Effector memory CD8-positive, alpha-beta T cell (primary cell): Measurements from ENCODE around the gene TUBA4A.

Experiments
- ATAC-seq: fragments of 150-1000 bp; cut with Tn5 transposase; replicated peaks from 2 replicates; pipeline ENCODE4 v1.10.0; 2021; ENCODE audit warnings: mild to moderate bottlenecking, moderate library complexity
- DNase-seq, 3 experiments: peaks; one replicate each; pipeline ENCODE4 v3.0.0; 2021
- H3K27ac Mint-ChIP-seq, 2 donors: one replicate each; pipeline ENCODE4 v1.8.0; 2022; ENCODE audit warnings: mild to moderate bottlenecking in 2 of 2, mixed read lengths in 2 of 2, moderate library complexity in 2 of 2
- H3K27me3 Mint-ChIP-seq, 2 donors: one replicate each; pipeline ENCODE4 v1.8.0; 2022; ENCODE audit warnings: mixed read lengths in 2 of 2
- H3K36me3 Mint-ChIP-seq: one replicate; pipeline ENCODE4 v1.8.0; 2022; ENCODE audit warnings: mild to moderate bottlenecking, moderate library complexity, mixed read lengths; ENCODE audit not compliant: insufficient read depth
- H3K4me1 Mint-ChIP-seq, 2 donors: one replicate each; pipeline ENCODE4 v1.8.0; 2022; ENCODE audit warnings: low read depth in 2 of 2, mixed read lengths in 2 of 2
- H3K4me3 Mint-ChIP-seq, 2 donors: one replicate each; pipeline ENCODE4 v1.8.0; 2022; ENCODE audit warnings: mild to moderate bottlenecking in 2 of 2, mixed read lengths in 2 of 2, moderate library complexity in 2 of 2
- H3K9me3 Mint-ChIP-seq, 2 donors: one replicate each; pipeline ENCODE4 v1.8.0; 2022; ENCODE audit warnings: mixed read lengths in 2 of 2

The TUBA4A gene

GRCh38 chr2:219229305-219230058, 24.2 kb downstream of the TUBA4A start, which contains the start of the genes ANKZF1 and ATG9A:
TSS of gene ANKZF1 (plus strand) at chr2:219229806. CDS start at chr2:219230258, 452 bp downstream.
TSS of gene ATG9A (minus strand) at chr2:219229636. CDS start at chr2:219228024, 1,612 bp downstream.
- DNase-seq = peak; percentile 97 to 98 (median 97)
- peaks cover 46% of the 10 kb centered on the region for H3K36me3 Mint-ChIP-seq
- peak; percentile 94 for ATAC-seq

DNA sequence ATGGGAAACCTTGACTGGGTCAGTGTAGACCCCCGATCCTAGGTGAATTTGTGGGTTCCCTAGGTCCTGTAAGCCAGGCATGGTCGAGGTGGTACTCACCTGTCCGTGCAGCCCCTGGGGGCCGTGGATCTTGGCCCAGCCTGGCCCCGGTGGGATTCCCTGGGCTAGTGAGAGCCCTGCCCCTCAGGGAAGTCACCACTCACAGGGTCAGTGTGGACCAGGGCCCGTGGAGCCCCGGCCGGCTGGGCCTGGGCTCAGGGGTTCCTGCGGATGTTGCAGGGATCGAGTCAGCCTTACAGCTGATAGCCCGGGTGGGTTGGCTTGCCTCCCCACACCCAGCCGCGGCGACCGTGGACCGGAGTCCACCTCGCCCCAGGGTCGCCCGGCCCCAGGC, 24.8 kb downstream of the TUBA4A start:
- Mint-ChIP-seq H3K4me3 (peak overlapping the region; percentile 98 to 99), H3K9me3 (no peaks in the 10 kb centered on the region), H3K27ac (peak overlapping the region; percentile 96 to 97), H3K27me3 (no peaks in the 10 kb centered on the region), H3K4me1 (peaks cover 42 to 47% of the 10 kb centered on the region in 2 donors), H3K36me3 (peaks cover 46% of the 10 kb centered on the region)
- ATAC-seq (no peak), DNase-seq (peak in 1 of 3 experiments; percentile 17)

More at GRCh38 chr2:219229305-219230058, 24.2 kb downstream of the TUBA4A start, which contains the start of the genes ANKZF1 and ATG9A:
- Mint-ChIP-seq H3K4me3 (peak within 1 kb of the TSS; percentile 98 to 99), H3K9me3 (no peaks in the 10 kb centered on the region), H3K4me1 (peaks cover 43 to 47% of the 10 kb centered on the region in 2 donors), H3K27me3 (no peaks in the 10 kb centered on the region), H3K27ac (peak within 1 kb of the TSS; percentile 96 to 97)

GRCh38 chr2:219228041-219228910, 25.4 kb downstream of the TUBA4A start:
- H3K27me3 Mint-ChIP-seq = no peaks in the 10 kb centered on the region
- H3K9me3 Mint-ChIP-seq = no peaks in the 10 kb centered on the region
- H3K27ac Mint-ChIP-seq = peak overlapping the region; percentile 58 to 97
- DNase-seq (no peak), ATAC-seq (no peak)
- H3K4me3 Mint-ChIP-seq = peak overlapping the region; percentile 98 to 99
- H3K36me3 Mint-ChIP-seq = peaks cover 46% of the 10 kb centered on the region
- peaks cover 39 to 47% of the 10 kb centered on the region in 2 donors for H3K4me1 Mint-ChIP-seq

DNA sequence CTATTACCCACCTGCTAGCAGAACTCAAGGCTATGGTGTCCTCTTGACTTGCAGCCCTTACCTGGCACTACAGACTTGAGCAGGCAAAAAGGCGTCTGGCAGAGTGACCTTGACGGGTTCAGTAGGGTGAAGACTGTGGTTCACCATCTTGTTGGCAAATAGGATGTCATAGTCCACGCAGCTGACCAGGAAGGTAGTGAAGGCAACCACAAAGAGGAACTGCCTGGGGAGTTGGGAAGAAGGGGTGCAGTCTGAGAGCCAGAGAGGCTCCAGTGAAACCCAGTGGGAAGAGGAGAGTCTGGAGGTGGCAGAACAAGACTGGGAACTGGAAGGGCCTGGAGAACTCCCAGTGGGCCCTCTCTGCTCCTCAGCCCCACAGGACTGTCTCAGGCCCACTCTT, 28.4 kb downstream of the TUBA4A start:
- DNase-seq (no peak), ATAC-seq (no peak)
- peaks cover 62% of the 10 kb centered on the region for H3K36me3 Mint-ChIP-seq
- no peak overlapping the region for H3K4me3 Mint-ChIP-seq
- H3K27me3 Mint-ChIP-seq = no peaks in the 10 kb centered on the region
- H3K27ac Mint-ChIP-seq = no peak overlapping the region
- no peaks in the 10 kb centered on the region for H3K9me3 Mint-ChIP-seq
- H3K4me1 Mint-ChIP-seq = peaks cover 32 to 39% of the 10 kb centered on the region in 2 donors

DNA sequence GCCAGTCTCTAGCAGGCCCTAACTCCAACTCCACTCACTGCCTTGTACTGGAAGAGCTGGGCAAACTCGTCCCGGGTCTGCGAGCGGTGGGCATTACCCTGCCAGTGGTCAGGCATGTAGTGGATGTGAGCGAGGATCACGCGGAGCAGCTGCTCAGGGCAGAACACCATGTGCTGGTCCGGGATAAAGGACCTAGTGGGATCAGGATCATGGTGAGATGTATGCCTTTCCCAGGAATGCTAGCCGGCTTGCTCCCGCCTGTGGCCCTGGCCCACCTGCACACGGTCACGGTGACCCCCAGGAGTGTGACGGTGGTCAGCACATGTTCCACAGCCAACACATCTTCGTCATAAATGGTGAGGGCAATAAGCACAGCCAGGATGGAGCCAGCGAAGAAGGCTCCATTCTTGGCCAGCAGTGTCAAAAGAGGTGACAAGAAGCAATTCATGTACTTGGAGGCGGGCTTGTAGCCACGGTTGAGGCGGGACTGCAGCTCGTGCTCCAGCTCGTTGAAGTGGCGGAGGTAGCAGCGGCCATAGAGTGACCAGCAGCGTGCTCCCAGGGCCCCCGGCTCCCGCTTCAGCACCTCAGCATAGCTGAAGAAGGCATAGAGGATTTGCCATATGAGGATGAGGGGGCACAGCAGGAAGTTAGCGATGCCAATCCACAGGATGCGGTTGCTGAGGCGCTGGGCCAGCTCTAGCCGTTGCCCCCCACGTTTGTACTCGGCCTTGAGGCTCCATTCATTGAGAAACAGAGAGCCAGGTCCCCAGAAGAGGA, 29.7 kb downstream of the TUBA4A start:
- DNase-seq = no peak
- peaks cover 62% of the 10 kb centered on the region for H3K36me3 Mint-ChIP-seq
- no peak overlapping the region for H3K4me3 Mint-ChIP-seq
- ATAC-seq = no peak
- H3K27ac Mint-ChIP-seq = peak overlapping the region in 1 of 2 donors; percentile 75
- H3K27me3 Mint-ChIP-seq = no peaks in the 10 kb centered on the region
- no peaks in the 10 kb centered on the region for H3K9me3 Mint-ChIP-seq
- H3K4me1 Mint-ChIP-seq = peaks cover 24 to 32% of the 10 kb centered on the region in 2 donors

DNA sequence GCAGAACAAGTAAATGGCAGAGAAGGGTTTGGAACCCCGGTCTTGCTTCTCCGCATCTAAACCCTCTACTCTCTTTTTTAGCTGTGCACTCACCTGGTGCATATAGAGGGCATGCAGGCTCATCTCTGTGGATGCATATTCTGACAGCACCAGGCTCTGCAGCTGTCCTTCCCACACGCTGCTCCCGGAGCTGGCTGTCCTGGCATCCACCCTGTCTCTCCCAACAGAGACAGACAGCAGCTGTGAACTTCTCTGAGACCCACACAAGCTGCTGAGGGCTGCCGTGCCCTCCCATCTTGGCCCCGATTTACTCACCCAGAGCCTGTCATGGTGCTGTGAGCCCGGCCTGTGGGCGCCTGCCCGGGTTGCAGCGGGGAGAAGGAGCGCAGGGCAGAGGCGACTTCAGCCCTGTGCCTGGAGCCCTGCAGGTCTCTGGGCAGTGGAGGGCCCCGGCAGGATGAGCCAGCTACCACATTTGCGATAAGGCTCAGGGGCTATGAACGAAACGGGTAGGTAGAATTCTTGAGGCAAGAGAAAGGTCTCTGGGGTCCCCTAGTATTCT, 31.7 kb downstream of the TUBA4A start:
- ATAC-seq (no peak), DNase-seq (no peak)
- no peaks in the 10 kb centered on the region for H3K9me3 Mint-ChIP-seq
- H3K27ac Mint-ChIP-seq = peak overlapping the region in 1 of 2 donors; percentile 36
- no peaks in the 10 kb centered on the region for H3K27me3 Mint-ChIP-seq
- peaks cover 74% of the 10 kb centered on the region for H3K36me3 Mint-ChIP-seq
- H3K4me3 Mint-ChIP-seq = no peak overlapping the region
- peaks cover 17 to 23% of the 10 kb centered on the region in 2 donors for H3K4me1 Mint-ChIP-seq

GRCh38 chr2:219220652-219221402, 32.9 kb downstream of the TUBA4A start:
- H3K4me3 Mint-ChIP-seq = no peak overlapping the region
- peak overlapping the region in 1 of 2 donors; percentile 36 for H3K27ac Mint-ChIP-seq
- H3K27me3 Mint-ChIP-seq = no peaks in the 10 kb centered on the region
- peaks cover 70% of the 10 kb centered on the region for H3K36me3 Mint-ChIP-seq
- peaks cover 13 to 18% of the 10 kb centered on the region in 2 donors for H3K4me1 Mint-ChIP-seq
- no peak for DNase-seq
- no peaks in the 10 kb centered on the region for H3K9me3 Mint-ChIP-seq
- no peak for ATAC-seq

- Mint-ChIP-seq H3K27me3 (no peaks in the 10 kb centered on the region), H3K9me3 (no peaks in the 10 kb centered on the region)
Observed at GRCh38 chr2:219219784-219220532, 33.8 kb downstream of the TUBA4A start.

DNA sequence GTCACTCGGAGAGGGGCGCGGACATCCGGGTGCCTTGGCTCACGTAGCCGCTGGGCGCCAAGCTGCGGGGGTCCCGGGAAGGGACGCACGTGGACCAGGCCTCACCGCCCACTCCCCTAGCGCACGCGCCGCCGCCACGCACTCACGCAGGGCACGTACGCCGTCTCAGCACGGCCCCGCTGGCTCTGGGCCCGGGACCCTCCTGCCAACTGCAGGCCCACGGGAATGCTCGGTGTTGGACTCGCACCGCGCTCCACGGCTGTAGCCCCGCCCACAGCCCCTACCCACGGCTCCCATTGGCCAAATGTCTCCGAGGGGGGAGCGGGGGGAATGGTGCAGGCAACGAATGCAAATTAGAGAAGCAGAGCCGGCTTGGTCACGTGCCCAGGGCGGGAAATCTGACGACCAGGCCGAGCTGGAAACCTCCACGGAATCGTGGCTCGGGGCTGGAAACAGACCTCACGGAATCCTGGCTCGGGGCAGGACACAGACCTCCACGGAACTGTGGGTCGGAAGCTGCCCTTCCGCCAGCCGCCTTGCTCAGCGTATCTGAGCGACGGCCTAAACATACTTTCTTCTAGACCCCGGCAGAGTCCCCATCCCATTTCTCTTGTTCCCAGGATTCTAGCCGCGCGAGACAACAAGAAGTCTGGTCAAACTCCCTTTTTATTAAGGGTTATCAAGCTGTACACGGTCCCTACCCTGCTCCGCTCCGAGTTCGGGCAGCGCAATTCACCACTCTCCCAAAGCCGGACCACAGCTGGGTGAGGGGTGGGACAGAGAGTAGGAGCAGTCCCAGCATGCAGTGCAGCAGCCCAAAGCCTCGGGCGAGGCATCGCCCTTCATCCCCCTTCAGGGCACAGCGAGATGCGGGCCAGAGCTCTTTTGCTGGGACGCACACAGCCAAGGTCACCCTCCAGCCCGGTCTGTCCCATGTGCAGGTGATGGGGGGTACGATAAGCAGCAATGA, 34.7 kb downstream of the TUBA4A start, which contains the start of gene ABCB6:
Gene ABCB6 (minus strand): TSS at position 227 of the 970 bp plus-strand sequence. CDS start 285 bp downstream, outside the sequence.
- Mint-ChIP-seq H3K27me3 (no peaks in the 10 kb centered on the region), H3K9me3 (no peaks in the 10 kb centered on the region), H3K27ac (peak within 1 kb of the TSS; percentile 35 to 90), H3K4me3 (peak within 1 kb of the TSS; percentile 83 to 87), H3K4me1 (peaks cover 8 to 15% of the 10 kb centered on the region in 2 donors), H3K36me3 (peaks cover 53% of the 10 kb centered on the region)
- DNase-seq (peak; percentile 69 to 76 (median 74)), ATAC-seq (peak; percentile 84)

More at GRCh38 chr2:219219784-219220532, 33.8 kb downstream of the TUBA4A start:
- no peak for ATAC-seq
- no peak for DNase-seq
- Mint-ChIP-seq H3K27ac (peak overlapping the region in 1 of 2 donors; percentile 36), H3K36me3 (peaks cover 63% of the 10 kb centered on the region), H3K4me1 (peaks cover 8 to 18% of the 10 kb centered on the region in 2 donors), H3K4me3 (peak overlapping the region in 1 of 2 donors; percentile 87)

- Mint-ChIP-seq H3K9me3 (no peaks in the 10 kb centered on the region), H3K36me3 (peaks cover 46% of the 10 kb centered on the region), H3K4me1 (peaks cover 8 to 13% of the 10 kb centered on the region in 2 donors), H3K27me3 (no peaks in the 10 kb centered on the region), H3K27ac (peak overlapping the region; percentile 35 to 90), H3K4me3 (peak overlapping the region; percentile 83 to 87)
- peak in 2 of 3 experiments; percentile 17 to 28 for DNase-seq
- ATAC-seq = peak; percentile 46
Observed at GRCh38 chr2:219218217-219218731, 35.4 kb downstream of the TUBA4A start.
